Umbilical cord (tissue), 1 donor: ENCODE measurements around the gene NDUFA3. TPM values are rescaled to one million over a fixed set of nuclear protein-coding genes. Genes with fewer than 3 reads are reported as not detected.

Experiments
- total RNA-seq: library from RNA; depleted of rRNA; stranded (reverse); fragments of >200 nt; gene quantifications from one replicate; pipeline ENCODE4 v1.2.3, GENCODE V29; 2014; ENCODE audit warnings: low replicate concordance; ENCODE audit not compliant: insufficient read depth

The NDUFA3 gene
- total RNA-seq, 1 donor from 2014 or later: 4.3 TPM

Other genes starting within 250 kb of the NDUFA3 start
- gene MYADM, start 235.0 kb upstream of the NDUFA3 start, total RNA-seq: 30.3 TPM
- not detected for gene PRKCG, start 220.7 kb upstream of the NDUFA3 start, total RNA-seq
- gene CACNG7, start 193.6 kb upstream of the NDUFA3 start, total RNA-seq: not detected
- 0.24 TPM for gene CACNG8, start 139.9 kb upstream of the NDUFA3 start, total RNA-seq
- gene CACNG6, start 111.2 kb upstream of the NDUFA3 start, total RNA-seq: not detected
- not detected for gene VSTM1, start 39.0 kb upstream of the NDUFA3 start, total RNA-seq
- gene TARM1, start 21.5 kb upstream of the NDUFA3 start, total RNA-seq: not detected
- gene OSCAR, start 2.1 kb upstream of the NDUFA3 start, total RNA-seq: 0.96 TPM
- 18.8 TPM for gene TFPT, start 12.8 kb downstream of the NDUFA3 start, total RNA-seq
- 21.2 TPM for gene PRPF31, start 12.9 kb downstream of the NDUFA3 start, total RNA-seq
- 2.6 TPM for gene CNOT3, start 34.9 kb downstream of the NDUFA3 start, total RNA-seq
- 6.3 TPM for gene LENG1, start 56.9 kb downstream of the NDUFA3 start, total RNA-seq
- 2.6 TPM for gene TMC4, start 70.3 kb downstream of the NDUFA3 start, total RNA-seq
- 13.7 TPM for gene MBOAT7, start 86.7 kb downstream of the NDUFA3 start, total RNA-seq
- gene TSEN34, start 88.5 kb downstream of the NDUFA3 start, total RNA-seq: 72.5 TPM
- gene RPS9, start 98.0 kb downstream of the NDUFA3 start, total RNA-seq: 1,474 TPM
- 0.96 TPM for gene LILRB3, start 120.2 kb downstream of the NDUFA3 start, total RNA-seq
- 4.3 TPM for gene LILRA6, start 139.9 kb downstream of the NDUFA3 start, total RNA-seq
- gene LILRB5, start 154.4 kb downstream of the NDUFA3 start, total RNA-seq: 5.5 TPM
- not detected for gene LILRB2, start 178.3 kb downstream of the NDUFA3 start, total RNA-seq
- gene LILRA5, start 210.3 kb downstream of the NDUFA3 start, total RNA-seq: 0.72 TPM
- not detected for gene LILRA4, start 236.3 kb downstream of the NDUFA3 start, total RNA-seq